Pancreas (tissue), 10 donors: Measurements from ENCODE around the gene KRT7. TPM values are rescaled to one million over a fixed set of nuclear protein-coding genes. Genes with fewer than 3 reads are reported as not detected.

Experiments
- ATAC-seq, 4 donors: fragments of 200-7000 bp; cut with Tn5 transposase; one replicate each; pipeline versions ENCODE4 v1.8.0 to v1.9.1; 2020; ENCODE audit warnings: mild to moderate bottlenecking in 4 of 4, moderate library complexity in 4 of 4
- DNase-seq, 6 donors: peaks; one replicate each; pipeline ENCODE4 v3.0.0-alpha.2; 2020
- FAIRE-seq: peaks from 2 replicates; lab custom pipeline; 2012; peaks lifted over from hg19 to GRCh38; lab: Jason Lieb, UNC
- H3K27ac ChIP-seq, 4 donors: fragments of 200-600 bp; sonication (generic); 1 replicate in 3 of 4; 2 replicates in 1 of 4; pipeline versions ENCODE4 v1.5.0 to v1.8.0; 2020
- H3K27me3 ChIP-seq, 4 donors: fragments of 200-600 bp; one replicate each; pipeline ENCODE4 v1.8.0; 2021
- H3K36me3 ChIP-seq, 3 donors: fragments of 200-600 bp; sonication (generic) in 1 of 3; one replicate each; pipeline versions ENCODE4 v1.5.0 to v1.8.0; 2020 to 2021
- H3K4me1 ChIP-seq, 3 donors: fragments of 200-600 bp; one replicate each; pipeline ENCODE4 v1.8.0; 2021
- H3K4me3 ChIP-seq, 4 donors: fragments of 200-600 bp; sonication (generic) in 2 of 4; one replicate each; pipeline versions ENCODE4 v1.5.0 to v1.8.0; 2020 to 2021
- H3K9me3 ChIP-seq, 4 donors: fragments of 200-600 bp; one replicate each; pipeline ENCODE4 v1.8.0; 2021
- WGBS, 2 donors: extraction: QIAGEN DNeasy Blood & Tissue Kit; methylation state at CpG; one replicate each; pipeline ENCODE4 v1.1.7; 2013; 5-methylcytosine and 5-hydroxymethylcytosine counted together
- intact Hi-C, 3 donors: fragments of 100-400 bp; cut with DNase I; formaldehyde crosslinking; loops; one replicate each; pipeline versions ENCODE4 v1.11.1 to v1.14.2; 2022
- polyA plus RNA-seq, 2 donors: library from polyadenylated mRNA; stranded (reverse); fragments of 200-250 nt; gene quantifications; one replicate each; pipeline ENCODE4 v1.2.3, GENCODE V29; 2013
- total RNA-seq, 6 donors: library from RNA; stranded (reverse); fragmentation: NEBNext Ultra II Directional in 4 of 6; extraction: Animal tissue kit (Norgen Biotek cat#: 25700) in 4 of 6; gene quantifications; one replicate each; pipeline versions ENCODE4 v1.2.1 to v1.2.4, GENCODE V29; 2021 to 2023
- TF ChIP-seq, protein P1 (sequence below), 4 donors: fragments of 200-600 bp; sonication (generic) in 3 of 4; IDR thresholded peaks; one replicate each; pipeline versions ENCODE4 v1.5.0 to v1.8.0; 2021; ENCODE audit warnings: antibody characterized with exemption in 4 of 4
- donor health status: healthy with polysubstance abuse.
- donor health status: DM: no; HTN: no; CAD: no; lungs with moderate emphysema.
- donor health status: DM: no; HTN: no; CAD: no.
- donor health status: control.
- donor health status: control.
- donor health status: Bipolar disorder and iron deficiency.
- donor health status: DM: yes; HTN: yes; CAD: no.
- donor health status: DM: no; HTN: no; CAD: no.
- donor health status: DM: no; HTN: no; CAD: no.
- donor health status: DM: yes; HTN: yes; CAD: no.

Gene KRT7
- total and polyA plus RNA-seq, 8 donors = 57.5 to 336 (median 116) TPM

DNA sequence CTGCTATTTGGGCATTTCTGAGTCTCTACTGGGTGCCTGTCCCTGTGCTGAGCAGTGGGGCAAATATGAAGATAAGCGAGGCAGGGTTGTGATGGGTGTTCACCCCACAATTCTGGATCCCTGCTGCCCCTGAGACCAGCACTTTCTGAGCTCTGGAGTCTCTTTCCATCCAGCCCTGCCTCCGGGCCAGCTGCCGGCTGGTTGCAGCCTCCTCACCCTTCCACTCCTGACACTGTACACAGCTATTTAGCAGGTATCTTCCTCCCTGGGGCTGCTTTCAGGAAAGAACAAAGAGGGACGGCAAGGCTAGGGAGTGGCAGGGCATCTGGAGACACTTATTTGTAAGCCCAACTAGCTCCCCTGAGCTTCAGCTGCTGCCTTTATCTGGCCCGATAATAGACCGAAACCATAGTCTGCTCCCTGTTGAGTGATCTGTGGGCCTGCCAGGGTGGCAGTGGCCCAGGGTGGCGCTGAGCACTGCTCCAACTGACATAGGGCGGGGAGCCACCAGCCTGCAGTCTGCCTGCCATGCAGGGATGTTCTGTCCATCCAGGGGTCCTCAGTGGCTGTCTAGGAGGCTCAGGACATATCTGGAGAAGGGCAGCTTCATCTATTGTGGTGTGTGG, 33.6 kb upstream of the KRT7 start:
- Histone ChIP-seq H3K27me3 (no peaks in the 10 kb centered on the region), H3K4me3 (no peak overlapping the region), H3K4me1 (peaks cover 17 to 20% (median 18%) of the 10 kb centered on the region in 3 donors), H3K9me3 (no peaks in the 10 kb centered on the region), H3K36me3 (no peaks in the 10 kb centered on the region), H3K27ac (peak overlapping the region in 1 of 4 donors; percentile 72)
- TF ChIP-seq, protein P1, sequence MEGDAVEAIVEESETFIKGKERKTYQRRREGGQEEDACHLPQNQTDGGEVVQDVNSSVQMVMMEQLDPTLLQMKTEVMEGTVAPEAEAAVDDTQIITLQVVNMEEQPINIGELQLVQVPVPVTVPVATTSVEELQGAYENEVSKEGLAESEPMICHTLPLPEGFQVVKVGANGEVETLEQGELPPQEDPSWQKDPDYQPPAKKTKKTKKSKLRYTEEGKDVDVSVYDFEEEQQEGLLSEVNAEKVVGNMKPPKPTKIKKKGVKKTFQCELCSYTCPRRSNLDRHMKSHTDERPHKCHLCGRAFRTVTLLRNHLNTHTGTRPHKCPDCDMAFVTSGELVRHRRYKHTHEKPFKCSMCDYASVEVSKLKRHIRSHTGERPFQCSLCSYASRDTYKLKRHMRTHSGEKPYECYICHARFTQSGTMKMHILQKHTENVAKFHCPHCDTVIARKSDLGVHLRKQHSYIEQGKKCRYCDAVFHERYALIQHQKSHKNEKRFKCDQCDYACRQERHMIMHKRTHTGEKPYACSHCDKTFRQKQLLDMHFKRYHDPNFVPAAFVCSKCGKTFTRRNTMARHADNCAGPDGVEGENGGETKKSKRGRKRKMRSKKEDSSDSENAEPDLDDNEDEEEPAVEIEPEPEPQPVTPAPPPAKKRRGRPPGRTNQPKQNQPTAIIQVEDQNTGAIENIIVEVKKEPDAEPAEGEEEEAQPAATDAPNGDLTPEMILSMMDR (IDR thresholded peaks at IDR 0.05) = no peak
- intact Hi-C loops = no loop called here
- ATAC-seq (no peak), FAIRE-seq (no peak), DNase-seq (peak in 1 of 6 donors; percentile 26)
- WGBS, 2 donors = 92 to 94% methylated on average over 8 of the region's 8 CpGs

DNA sequence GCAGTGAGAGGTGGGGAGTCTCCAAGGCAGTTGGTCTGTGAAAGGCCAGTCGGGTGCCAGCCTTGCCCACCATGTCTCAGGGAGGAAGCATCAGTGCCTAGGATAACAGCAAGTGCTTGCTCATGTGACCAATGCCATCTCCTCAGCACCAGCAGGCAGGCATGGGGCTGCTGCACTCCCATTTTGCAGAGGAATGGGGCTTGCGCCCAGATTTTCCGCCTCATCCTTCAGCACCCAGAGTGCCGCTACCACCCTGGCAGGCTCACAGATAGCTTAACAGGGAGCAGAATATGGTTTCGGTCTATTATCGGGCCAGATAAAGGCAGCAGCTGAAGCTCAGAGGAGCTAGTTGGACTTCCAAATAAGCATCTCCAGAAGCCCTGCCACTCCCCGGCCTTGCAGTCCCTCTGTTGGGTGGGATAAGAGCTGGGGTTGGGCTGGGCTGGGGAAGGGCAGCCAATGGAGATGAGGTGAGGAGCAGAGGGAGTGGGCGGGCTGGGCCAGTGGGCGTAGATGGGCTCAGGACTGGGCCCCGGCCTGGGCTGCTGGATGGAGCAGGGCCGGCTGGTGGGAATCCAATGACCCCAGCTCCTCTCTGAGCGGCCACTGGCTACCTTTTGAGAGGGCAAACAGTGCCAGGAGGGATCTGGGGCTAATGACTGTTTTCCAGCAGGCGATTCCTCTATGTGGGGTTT, 32.8 kb upstream of the KRT7 start:
- Histone ChIP-seq H3K4me1 (peaks cover 17 to 20% (median 18%) of the 10 kb centered on the region in 3 donors), H3K36me3 (no peaks in the 10 kb centered on the region), H3K27me3 (no peaks in the 10 kb centered on the region), H3K4me3 (no peak overlapping the region), H3K27ac (no peak overlapping the region), H3K9me3 (no peaks in the 10 kb centered on the region)
- 93 to 97% methylated on average over 13 of the region's 13 CpGs for WGBS, 2 donors
- TF ChIP-seq, protein P1 (IDR thresholded peaks at IDR 0.05) = no peak
- FAIRE-seq = no peak
- ATAC-seq = no peak
- intact Hi-C loops = no loop called here
- peak in 1 of 6 donors; percentile 23 for DNase-seq

DNA sequence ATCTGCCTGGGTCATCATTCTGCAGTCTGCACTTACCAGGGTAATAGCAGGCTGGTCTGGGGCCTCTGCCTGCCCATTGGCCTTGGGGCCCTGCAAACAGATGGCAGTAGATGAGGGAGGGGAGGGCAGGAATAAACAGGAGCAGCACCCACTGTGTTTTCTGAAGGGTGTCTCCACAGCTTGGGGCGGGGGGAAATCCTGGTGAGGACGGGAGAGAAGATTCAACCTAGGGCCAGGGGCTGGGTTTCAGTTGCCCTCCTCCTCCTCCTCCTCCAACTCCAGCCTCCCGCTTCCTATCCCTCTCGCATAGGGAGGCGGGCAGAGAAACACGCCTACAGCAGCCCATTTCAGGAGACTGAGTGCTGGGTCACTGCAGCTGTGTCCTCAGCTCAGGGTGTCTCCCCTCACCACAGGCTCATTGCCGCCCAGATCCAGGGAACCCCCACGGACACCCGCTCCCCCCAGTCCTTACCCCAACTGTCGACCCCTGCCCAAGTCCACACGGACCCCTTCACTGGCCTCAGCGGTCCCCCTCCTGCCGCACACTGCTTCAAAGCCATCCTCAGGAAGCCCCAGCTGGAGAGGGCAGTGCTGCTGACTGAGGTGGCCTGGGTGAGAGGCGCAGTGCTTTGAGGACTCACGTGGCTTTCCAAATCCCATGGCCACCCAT, 32.1 kb upstream of the KRT7 start:
- no peak for FAIRE-seq
- ATAC-seq = no peak
- H3K4me3 ChIP-seq = no peak overlapping the region
- no peak overlapping the region for H3K27ac ChIP-seq
- no peaks in the 10 kb centered on the region for H3K36me3 ChIP-seq
- peak in 1 of 6 donors; percentile 17 for DNase-seq
- H3K27me3 ChIP-seq = no peaks in the 10 kb centered on the region
- TF ChIP-seq, protein P1 (IDR thresholded peaks at IDR 0.05) = no peak
- H3K4me1 ChIP-seq = peaks cover 17 to 20% (median 18%) of the 10 kb centered on the region in 3 donors
- intact Hi-C loops = no loop called here
- WGBS, 2 donors = 89 to 92% methylated on average over 15 of the region's 15 CpGs
- no peaks in the 10 kb centered on the region for H3K9me3 ChIP-seq

DNA sequence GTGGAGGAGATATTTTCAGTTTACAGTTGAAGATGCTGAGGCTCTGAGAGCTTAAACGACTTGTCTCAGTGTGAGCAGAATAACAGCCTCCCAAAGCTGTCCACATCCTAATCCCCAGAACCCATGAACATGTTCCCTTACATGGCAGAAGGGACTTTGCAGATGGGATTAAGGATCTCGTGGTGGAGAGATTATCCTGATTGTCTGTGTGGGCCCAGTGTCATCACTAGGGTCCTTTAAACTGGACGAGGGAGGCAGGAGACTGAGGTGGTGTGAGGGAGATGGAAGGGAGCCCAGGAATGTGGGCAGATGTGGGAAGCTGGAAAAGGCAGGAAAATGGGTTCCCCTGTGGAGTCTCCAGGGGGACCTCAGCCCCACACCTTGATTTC, 31.6 kb upstream of the KRT7 start:
- DNase-seq (peak in 1 of 6 donors; percentile 16), FAIRE-seq (no peak), ATAC-seq (no peak)
- H3K27ac ChIP-seq = no peak overlapping the region
- no peaks in the 10 kb centered on the region for H3K9me3 ChIP-seq
- no peaks in the 10 kb centered on the region for H3K36me3 ChIP-seq
- no peak overlapping the region for H3K4me3 ChIP-seq
- intact Hi-C loops = no loop called here
- peaks cover 17 to 20% (median 18%) of the 10 kb centered on the region in 3 donors for H3K4me1 ChIP-seq
- H3K27me3 ChIP-seq = no peaks in the 10 kb centered on the region
- TF ChIP-seq, protein P1 (IDR thresholded peaks at IDR 0.05) = no peak
- WGBS, 2 donors = 43 to 58% methylated on average over 3 of the region's 3 CpGs
